Esophagus squamous epithelium (tissue), 5 donors: ENCODE measurements around the gene CXCL9. TPM values are rescaled to one million over a fixed set of nuclear protein-coding genes. Genes with fewer than 3 reads are reported as not detected.

Source experiments
- DNase-seq: peaks from one replicate; lab custom pipeline; 2025; lab: John Stamatoyannopoulos, UW
- H3K27ac ChIP-seq, 4 donors: fragments of 200-600 bp; sonication (generic); one replicate each; pipeline ENCODE4 v1.5.1; 2016 to 2019; ENCODE audit warnings: mild to moderate bottlenecking in 1 of 4
- H3K27me3 ChIP-seq, 4 donors: fragments of 200-600 bp; sonication (generic); 1 replicate in 3 of 4; 2 replicates in 1 of 4; pipeline versions ENCODE4 v1.5.1 to v1.6.0; 2017 to 2021; ENCODE audit warnings: antibody characterized with exemption in 1 of 4
- H3K36me3 ChIP-seq, 3 donors: fragments of 200-600 bp; sonication (generic); one replicate each; pipeline ENCODE4 v1.5.1; 2016 to 2019
- H3K4me1 ChIP-seq, 3 donors: fragments of 200-600 bp; sonication (generic); one replicate each; pipeline ENCODE4 v1.5.1; 2017 to 2019
- H3K4me3 ChIP-seq, 4 donors: fragments of 200-600 bp; sonication (generic); 1 replicate in 3 of 4; 2 replicates in 1 of 4; pipeline ENCODE4 v1.5.1; 2016 to 2019; ENCODE audit warnings: mild to moderate bottlenecking in 2 of 4, moderate library complexity in 1 of 4
- H3K9me3 ChIP-seq, 3 donors: fragments of 200-600 bp; sonication (generic); one replicate each; pipeline ENCODE4 v1.5.1; 2016 to 2019
- POLR2A ChIP-seq, 4 donors: fragments of 450-650 bp; IDR thresholded peaks; one replicate each; pipeline ENCODE4 v1.6.1; 2017; ENCODE audit warnings: antibody characterized with exemption in 4 of 4, mild to moderate bottlenecking in 4 of 4, moderate library complexity in 3 of 4
- WGBS, 2 donors: methylation state at CpG; one replicate each; pipeline ENCODE4 v1.1.5; 2018; 5-methylcytosine and 5-hydroxymethylcytosine counted together
- intact Hi-C: fragments of 100-400 bp; cut with DNase I; formaldehyde crosslinking; loops from one replicate; pipeline ENCODE4 v1.15.0; 2022
- total RNA-seq, 4 donors: library from RNA; depleted of rRNA; stranded (reverse); fragments of >200 nt; gene quantifications; one replicate each; pipeline ENCODE4 v1.1.0, GENCODE V29; 2016
- TF ChIP-seq, protein P1 (sequence below), 6 experiments: fragments of 450-650 bp in 4 of 6; fragments of 200-600 bp in 2 of 6; sonication (generic) in 2 of 6; IDR thresholded peaks; one replicate each; pipeline ENCODE4 v1.5.1; 2016 to 2019; ENCODE audit warnings: antibody characterized with exemption in 6 of 6, mild to moderate bottlenecking in 4 of 6, moderate library complexity in 4 of 6
- donor health status: DM: yes; HTN: yes; CAD: no.

The CXCL9 gene
- total RNA-seq, 4 donors from 2014 or later = 0.11 to 5.6 (median 0.19) TPM; not detected in 1

DNA sequence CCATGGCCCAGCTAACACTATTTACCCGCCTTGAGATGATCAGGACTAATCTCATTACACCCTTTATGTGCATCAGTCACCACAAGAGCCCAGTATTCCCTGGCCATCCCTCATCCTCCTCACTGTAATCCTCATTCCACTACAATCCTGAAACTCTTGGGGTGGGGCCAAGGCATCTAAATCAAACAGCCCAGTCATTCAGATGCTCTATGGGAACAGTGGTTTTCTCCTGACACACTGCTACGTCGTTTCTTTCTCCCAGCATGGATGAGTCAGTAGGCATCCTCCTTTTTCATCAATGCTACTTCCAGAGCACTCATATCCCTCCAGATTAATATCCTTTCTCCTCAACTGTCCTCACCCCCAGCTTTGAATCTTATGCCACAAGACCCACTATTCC, 22.2 kb downstream of the CXCL9 start:
- 56 to 64% methylated on average over 3 of the region's 3 CpGs for WGBS, 2 donors
- Histone ChIP-seq H3K9me3 (no peaks in the 10 kb centered on the region), H3K27ac (no peak overlapping the region), H3K36me3 (peaks cover 0 to 42% (median 8%) of the 10 kb centered on the region in 3 donors), H3K27me3 (no peaks in the 10 kb centered on the region), H3K4me1 (peaks cover 0 to 33% (median 14%) of the 10 kb centered on the region in 3 donors), H3K4me3 (no peak overlapping the region)
- intact Hi-C loops = no loop called here
- TF ChIP-seq, protein P1, sequence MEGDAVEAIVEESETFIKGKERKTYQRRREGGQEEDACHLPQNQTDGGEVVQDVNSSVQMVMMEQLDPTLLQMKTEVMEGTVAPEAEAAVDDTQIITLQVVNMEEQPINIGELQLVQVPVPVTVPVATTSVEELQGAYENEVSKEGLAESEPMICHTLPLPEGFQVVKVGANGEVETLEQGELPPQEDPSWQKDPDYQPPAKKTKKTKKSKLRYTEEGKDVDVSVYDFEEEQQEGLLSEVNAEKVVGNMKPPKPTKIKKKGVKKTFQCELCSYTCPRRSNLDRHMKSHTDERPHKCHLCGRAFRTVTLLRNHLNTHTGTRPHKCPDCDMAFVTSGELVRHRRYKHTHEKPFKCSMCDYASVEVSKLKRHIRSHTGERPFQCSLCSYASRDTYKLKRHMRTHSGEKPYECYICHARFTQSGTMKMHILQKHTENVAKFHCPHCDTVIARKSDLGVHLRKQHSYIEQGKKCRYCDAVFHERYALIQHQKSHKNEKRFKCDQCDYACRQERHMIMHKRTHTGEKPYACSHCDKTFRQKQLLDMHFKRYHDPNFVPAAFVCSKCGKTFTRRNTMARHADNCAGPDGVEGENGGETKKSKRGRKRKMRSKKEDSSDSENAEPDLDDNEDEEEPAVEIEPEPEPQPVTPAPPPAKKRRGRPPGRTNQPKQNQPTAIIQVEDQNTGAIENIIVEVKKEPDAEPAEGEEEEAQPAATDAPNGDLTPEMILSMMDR (IDR thresholded peaks at IDR 0.05) = no peak
- TF ChIP-seq POLR2A (IDR thresholded peaks at IDR 0.05) = no peak
- no peak for DNase-seq

DNA sequence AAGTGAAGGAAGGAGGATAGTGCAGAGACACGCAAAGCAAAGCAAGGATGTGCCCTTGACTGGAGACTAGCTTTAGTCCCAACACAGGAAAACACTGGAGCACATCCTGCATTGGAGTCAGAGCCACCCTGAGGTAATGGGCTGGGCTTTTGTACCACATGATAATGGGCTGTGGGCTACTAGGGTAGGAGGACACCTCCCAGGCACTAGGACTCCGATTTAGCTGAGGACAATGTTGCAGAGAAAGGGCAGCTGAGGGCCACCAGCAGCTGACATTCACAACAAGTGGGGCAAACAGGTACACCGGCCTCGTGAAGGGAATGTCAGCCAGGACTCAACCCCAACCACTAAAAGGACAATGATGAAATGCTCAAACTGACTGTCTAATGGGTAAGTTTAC, 26.7 kb downstream of the CXCL9 start:
- Histone ChIP-seq H3K27ac (no peak overlapping the region), H3K27me3 (no peaks in the 10 kb centered on the region), H3K4me3 (no peak overlapping the region), H3K36me3 (peaks cover 0 to 86% (median 29%) of the 10 kb centered on the region in 3 donors), H3K9me3 (no peaks in the 10 kb centered on the region), H3K4me1 (no peaks in the 10 kb centered on the region)
- 86 to 94% methylated on average over 3 of the region's 4 CpGs for WGBS, 2 donors
- no peak for DNase-seq
- intact Hi-C loops = no loop called here
- no peak for TF ChIP-seq POLR2A (IDR thresholded peaks at IDR 0.05)
- TF ChIP-seq, protein P1 (IDR thresholded peaks at IDR 0.05) = no peak

DNA sequence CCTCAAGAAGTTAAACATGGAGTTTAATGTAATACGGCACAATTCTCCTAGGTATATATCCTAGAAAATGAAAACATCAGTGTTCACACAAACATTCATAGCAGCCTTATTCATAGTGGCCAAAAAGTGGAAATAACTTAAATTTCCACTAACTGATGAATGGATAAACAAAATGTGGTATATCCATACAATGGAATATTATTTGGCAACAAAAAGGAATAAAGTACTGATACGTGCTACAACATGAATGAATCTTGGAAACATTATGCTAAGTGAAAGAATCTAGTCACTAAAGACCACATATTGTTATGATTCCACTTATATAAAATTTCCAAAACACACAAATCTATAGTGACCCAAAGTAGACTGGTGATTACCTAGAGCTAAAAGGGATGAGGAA, 31.1 kb downstream of the CXCL9 start:
- no peak overlapping the region for H3K4me3 ChIP-seq
- no peaks in the 10 kb centered on the region for H3K4me1 ChIP-seq
- intact Hi-C loops = no loop called here
- DNase-seq = no peak
- WGBS, 2 donors = 91 to 98% methylated on average over 2 of the region's 2 CpGs
- no peaks in the 10 kb centered on the region for H3K27me3 ChIP-seq
- H3K36me3 ChIP-seq = peaks cover 8 to 99% (median 47%) of the 10 kb centered on the region in 3 donors
- no peaks in the 10 kb centered on the region for H3K9me3 ChIP-seq
- no peak for TF ChIP-seq POLR2A (IDR thresholded peaks at IDR 0.05)
- TF ChIP-seq, protein P1 (IDR thresholded peaks at IDR 0.05) = no peak
- H3K27ac ChIP-seq = no peak overlapping the region

DNA sequence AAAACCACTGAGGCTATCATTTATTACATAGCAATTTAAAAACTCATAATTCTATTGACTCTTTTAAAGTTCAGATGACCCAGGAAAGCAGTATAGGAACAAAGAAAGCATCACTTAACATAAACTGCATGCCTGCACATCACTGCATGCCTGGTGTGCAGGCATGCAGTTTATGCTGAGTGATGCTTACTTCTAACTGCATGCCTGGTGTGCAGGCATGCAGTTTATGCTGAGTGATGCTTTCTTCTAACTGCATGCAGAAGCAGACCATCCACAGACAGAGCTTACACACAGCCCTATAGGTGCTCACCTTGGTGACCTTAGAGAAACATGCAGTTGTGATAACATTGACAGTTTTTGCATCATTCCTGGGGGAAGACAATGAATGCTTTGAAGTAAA, 33.5 kb downstream of the CXCL9 start:
- DNase-seq = no peak
- Histone ChIP-seq H3K36me3 (peaks cover 10 to 99% (median 44%) of the 10 kb centered on the region in 3 donors), H3K4me1 (no peaks in the 10 kb centered on the region), H3K4me3 (no peak overlapping the region), H3K9me3 (no peaks in the 10 kb centered on the region), H3K27me3 (no peaks in the 10 kb centered on the region), H3K27ac (no peak overlapping the region)
- TF ChIP-seq POLR2A (IDR thresholded peaks at IDR 0.05) = no peak
- TF ChIP-seq, protein P1 (IDR thresholded peaks at IDR 0.05) = no peak
- intact Hi-C loops = no loop called here

DNA sequence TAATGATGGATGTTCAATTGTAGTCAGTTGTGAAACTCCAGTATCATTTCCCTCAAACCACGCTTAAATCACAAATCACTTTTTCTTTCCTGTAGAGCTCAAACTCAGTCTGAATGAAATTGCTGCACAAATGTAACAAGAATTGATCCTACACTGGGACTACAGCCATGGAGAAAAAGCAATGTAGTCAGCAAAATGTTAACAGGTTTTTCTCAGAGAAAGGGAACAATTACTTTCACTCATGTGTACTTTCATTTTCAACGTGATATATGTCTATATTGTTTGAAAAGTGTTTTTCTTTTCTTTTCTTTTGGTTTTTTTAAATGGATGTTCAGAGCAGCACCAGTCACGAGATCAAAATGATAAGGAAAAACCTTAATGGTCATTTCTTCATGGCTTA, 39.2 kb downstream of the CXCL9 start:
- H3K9me3 ChIP-seq = no peaks in the 10 kb centered on the region
- no peak overlapping the region for H3K27ac ChIP-seq
- DNase-seq = no peak
- WGBS, 2 donors = 58 to 78% methylated on average over 3 of the region's 3 CpGs
- no peaks in the 10 kb centered on the region for H3K27me3 ChIP-seq
- peaks cover 18 to 100% (median 46%) of the 10 kb centered on the region in 3 donors for H3K36me3 ChIP-seq
- no peak overlapping the region for H3K4me3 ChIP-seq
- intact Hi-C loops = no loop called here
- H3K4me1 ChIP-seq = no peaks in the 10 kb centered on the region
- TF ChIP-seq, protein P1 (IDR thresholded peaks at IDR 0.05) = no peak
- TF ChIP-seq POLR2A (IDR thresholded peaks at IDR 0.05) = no peak
